Embryonic facial prominence (tissue), 1 donor: Measurements from ENCODE around the gene GPC1.
"Not testable (repeated sequence)": the region's sequence is repeated elsewhere in the genome, so short reads cannot be mapped to it uniquely, and the experiment has no call there.

Experiments
- DNase-seq: peaks from one replicate; pipeline ENCODE4 v3.0.0-alpha.2; 2016; ENCODE audit errors: extremely low spot score

The GPC1 gene

GRCh38 chr2:240435457-240435947 lies at the start of gene GPC1:
TSS of gene GPC1 (plus strand) at chr2:240435663. CDS start at chr2:240435919, 256 bp downstream.
- peak; percentile 53 for DNase-seq

GRCh38 chr2:240386326-240386725 lies 49.1 kb upstream of the GPC1 start:
- no peak for DNase-seq

GRCh38 chr2:240386743-240387142 lies 48.7 kb upstream of the GPC1 start:
- DNase-seq, result not testable (repeated sequence)

GRCh38 chr2:240387325-240387668 lies 48.2 kb upstream of the GPC1 start:
- DNase-seq, result no peak

GRCh38 chr2:240387669-240388358 lies 47.6 kb upstream of the GPC1 start:
- DNase-seq, result no peak

GRCh38 chr2:240388471-240389301 lies 46.8 kb upstream of the GPC1 start:
- DNase-seq, result no peak

GRCh38 chr2:240389302-240389805 lies 46.1 kb upstream of the GPC1 start:
- no peak for DNase-seq

- DNase-seq, result no peak
Measured at GRCh38 chr2:240390091-240391073, 45.1 kb upstream of the GPC1 start.

- DNase-seq, result no peak
Measured at GRCh38 chr2:240391111-240392051, 44.1 kb upstream of the GPC1 start.

- DNase-seq, result no peak
Measured at GRCh38 chr2:240392084-240392947, 43.1 kb upstream of the GPC1 start.

GRCh38 chr2:240392948-240393830 lies 42.3 kb upstream of the GPC1 start:
- DNase-seq, result no peak

- DNase-seq, result no peak
Measured at GRCh38 chr2:240393831-240394410, 41.5 kb upstream of the GPC1 start.

- DNase-seq, result no peak
Measured at GRCh38 chr2:240394549-240394948, 40.9 kb upstream of the GPC1 start.

GRCh38 chr2:240395448-240395847 lies 40.0 kb upstream of the GPC1 start:
- no peak for DNase-seq

- no peak for DNase-seq
Measured at GRCh38 chr2:240395896-240396622, 39.4 kb upstream of the GPC1 start.

- DNase-seq, result no peak
Measured at GRCh38 chr2:240396623-240397541, 38.6 kb upstream of the GPC1 start.
